PC-3 (cell line): ENCODE results near the gene VMO1. TPM values are rescaled to one million over a fixed set of nuclear protein-coding genes. Genes with fewer than 3 reads are reported as not detected.

Experiments used
- ATAC-seq: fragments of 200-7000 bp; cut with Tn5 transposase; 2 replicates; pipeline ENCODE4 v1.9.1; 2020; ENCODE audit warnings: mild to moderate bottlenecking, moderate library complexity
- BruUV-seq: library from RNA; stranded (reverse); fragments of 400-500 nt; replicated peaks from 2 replicates; lab custom pipeline; 2021; lab: Mats Ljungman, UMichigan
- CTCF ChIA-PET: fragments of 300-600 bp; sonication (Branson Sonifier 250); formaldehyde crosslinking; loops from one replicate; lab custom pipeline; 2022; ENCODE audit warnings: antibody characterized with exemption; lab: Charles Lee
- POLR2A ChIA-PET: fragments of 300-600 bp; sonication (Branson Sonifier 250); formaldehyde crosslinking; loops from one replicate; lab custom pipeline; 2022; ENCODE audit warnings: antibody characterized with exemption; ENCODE audit not compliant: unreplicated experiment; lab: Charles Lee
- DNase-seq: peaks from one replicate; pipeline ENCODE4 v3.0.0-alpha.2; 2015
- H2AFZ ChIP-seq: fragments of 300-600 bp; sonication (generic); 2 replicates; pipeline ENCODE4 v1.6.0; 2016; ENCODE audit warnings: antibody characterized with exemption, low read length
- H3F3A ChIP-seq: fragments of 300-600 bp; sonication (generic); one replicate; pipeline ENCODE4 v1.6.0; 2017; ENCODE audit warnings: antibody characterized with exemption, low read length, control low read depth, mild to moderate bottlenecking; ENCODE audit not compliant: unreplicated experiment
- H3K27ac ChIP-seq: fragments of 300-600 bp; sonication (generic); 2 replicates; pipeline ENCODE4 v1.5.1; 2016; ENCODE audit warnings: mild to moderate bottlenecking, low read length
- H3K27me3 ChIP-seq: fragments of 300-600 bp; sonication (generic); 2 replicates; pipeline ENCODE4 v1.6.1; 2016; ENCODE audit warnings: low read length, mixed read lengths
- H3K36me3 ChIP-seq: fragments of 300-600 bp; sonication (generic); 2 replicates; pipeline ENCODE4 v1.6.1; 2016; ENCODE audit warnings: low read depth, mixed run types, low read length, mixed read lengths
- H3K4me1 ChIP-seq: fragments of 300-600 bp; sonication (generic); 2 replicates; pipeline ENCODE4 v1.5.1; 2016; ENCODE audit warnings: low read length; ENCODE audit not compliant: insufficient read depth
- H3K4me2 ChIP-seq: fragments of 300-600 bp; sonication (generic); 2 replicates; pipeline ENCODE4 v1.6.0; 2016; ENCODE audit warnings: low read length
- H3K4me3 ChIP-seq: fragments of 300-600 bp; sonication (generic); 2 replicates; pipeline ENCODE4 v1.5.1; 2016; ENCODE audit warnings: mild to moderate bottlenecking, low read length, mixed read lengths
- H3K79me2 ChIP-seq: fragments of 300-600 bp; sonication (generic); 2 replicates; pipeline ENCODE4 v1.6.1; 2017; ENCODE audit warnings: low read length, mixed read lengths
- H3K9ac ChIP-seq: fragments of 300-600 bp; sonication (generic); 2 replicates; pipeline ENCODE4 v1.6.0; 2016; ENCODE audit warnings: mild to moderate bottlenecking, low read length
- H3K9me2 ChIP-seq: fragments of 300-600 bp; sonication (generic); replicated peaks from 2 replicates; pipeline ENCODE4 v1.6.1; 2016; ENCODE audit warnings: mixed run types, low read length, mixed read lengths
- H3K9me3 ChIP-seq: fragments of 300-600 bp; sonication (generic); 2 replicates; pipeline ENCODE4 v1.6.1; 2016; ENCODE audit warnings: low read length, mixed read lengths
- H4K20me1 ChIP-seq: fragments of 300-600 bp; sonication (generic); 2 replicates; pipeline ENCODE4 v1.6.1; 2016; ENCODE audit warnings: low read length, mixed read lengths
- CTCF ChIP-seq: fragments of 300-600 bp; sonication (generic); conservative IDR thresholded peaks from 2 replicates; pipeline ENCODE4 v1.5.1; 2017; ENCODE audit warnings: antibody characterized with exemption, low read depth, mild to moderate bottlenecking, low read length
- EZH2 ChIP-seq: fragments of 300-600 bp; sonication (generic); IDR thresholded peaks from one replicate; pipeline ENCODE4 v1.6.1; 2017; ENCODE audit warnings: antibody characterized with exemption, mild to moderate bottlenecking, low read length; ENCODE audit not compliant: unreplicated experiment
- EZH2phosphoT487 ChIP-seq: fragments of 300-600 bp; sonication (generic); IDR thresholded peaks from 2 replicates; pipeline ENCODE4 v1.6.1; 2018; ENCODE audit warnings: mild to moderate bottlenecking, antibody characterized with exemption, low read length, borderline replicate concordance
- intact Hi-C: fragments of 100-400 bp; cut with micrococcal nuclease; formaldehyde crosslinking; loops from 2 replicates; pipeline ENCODE4 v1.9.0; 2023
- total RNA-seq: library from RNA; depleted of rRNA; stranded (reverse); fragments of >200 nt; gene quantifications from 2 replicates; pipeline ENCODE4 v1.2.3, GENCODE V29; 2014

The VMO1 gene
- total RNA-seq, 1 experiment from 2014 or later = 1.2 TPM

- intact Hi-C loops = no loop called here
- BruUV-seq = no TSS peak
- CTCF ChIA-PET = no interaction called here
Measured at GRCh38 chr17:4766723-4767122, 19.4 kb downstream of the VMO1 start.

DNA sequence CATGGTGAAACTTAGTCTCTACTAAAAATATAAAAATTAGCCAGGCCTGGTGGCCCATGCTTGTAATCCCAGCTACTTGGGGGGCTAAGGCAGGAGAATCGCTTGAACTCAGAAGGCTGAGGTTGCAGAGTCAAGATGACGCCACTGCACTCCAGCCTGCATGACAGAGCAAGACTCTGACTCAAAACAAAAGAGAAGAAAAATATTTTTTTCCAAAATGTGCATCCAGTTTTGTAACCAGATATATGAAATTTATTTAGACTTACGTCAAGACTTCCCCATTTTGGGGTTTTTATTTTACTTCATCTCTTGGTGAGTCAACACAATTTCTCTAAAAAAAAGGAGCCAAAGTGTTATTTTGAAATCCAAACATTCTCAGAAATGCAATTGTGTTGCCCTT lies 20.0 kb downstream of the VMO1 start:
- no peak overlapping the region for H3K9ac ChIP-seq
- no peaks in the 10 kb centered on the region for H3K36me3 ChIP-seq
- CTCF ChIA-PET = no interaction called here
- no peaks in the 10 kb centered on the region for H4K20me1 ChIP-seq
- ATAC-seq (no peak), DNase-seq (no peak)
- H3K9me3 ChIP-seq = no peaks in the 10 kb centered on the region
- no peaks in the 10 kb centered on the region for H3K9me2 ChIP-seq
- no peak for TF ChIP-seq EZH2
- no peak for TF ChIP-seq CTCF
- no peak for TF ChIP-seq EZH2phosphoT487
- no peaks in the 10 kb centered on the region for H3K79me2 ChIP-seq
- H3K4me2 ChIP-seq = no peak overlapping the region
- intact Hi-C loops = no loop called here
- H3K4me3 ChIP-seq = no peak overlapping the region
- no peak overlapping the region for H3K27ac ChIP-seq
- POLR2A ChIA-PET = no interaction called here
- BruUV-seq = no TSS peak
- no peak overlapping the region for H2AFZ ChIP-seq
- H3K27me3 ChIP-seq = no peaks in the 10 kb centered on the region
- H3K4me1 ChIP-seq = peaks cover 5% of the 10 kb centered on the region
- no peaks in the 10 kb centered on the region for H3F3A ChIP-seq

More at GRCh38 chr17:4766723-4767122, 19.4 kb downstream of the VMO1 start:
- POLR2A ChIA-PET = no interaction called here
- H3K4me3 ChIP-seq = no peak overlapping the region
- ATAC-seq (no peak), DNase-seq (no peak)
- H3K4me1 ChIP-seq = peaks cover 9% of the 10 kb centered on the region
- no peaks in the 10 kb centered on the region for H3K9me3 ChIP-seq
- H3K36me3 ChIP-seq = no peaks in the 10 kb centered on the region
- no peaks in the 10 kb centered on the region for H3K9me2 ChIP-seq
- H3K27me3 ChIP-seq = no peaks in the 10 kb centered on the region
- H3K79me2 ChIP-seq = no peaks in the 10 kb centered on the region
- H2AFZ ChIP-seq = no peak overlapping the region
- no peak for TF ChIP-seq CTCF
- no peak for TF ChIP-seq EZH2
- TF ChIP-seq EZH2phosphoT487 = no peak
- H3F3A ChIP-seq = no peaks in the 10 kb centered on the region
- H3K4me2 ChIP-seq = no peak overlapping the region
- H4K20me1 ChIP-seq = no peaks in the 10 kb centered on the region
- H3K27ac ChIP-seq = no peak overlapping the region
- H3K9ac ChIP-seq = no peak overlapping the region

GRCh38 chr17:4764595-4764994 lies 21.6 kb downstream of the VMO1 start:
- ATAC-seq = no peak
- Histone ChIP-seq H3K27me3 (no peaks in the 10 kb centered on the region), H3K9me3 (no peaks in the 10 kb centered on the region), H3K4me1 (no peaks in the 10 kb centered on the region), H3K27ac (no peak overlapping the region), H3K4me3 (no peak overlapping the region), H3K9ac (no peak overlapping the region), H3F3A (no peaks in the 10 kb centered on the region), H4K20me1 (no peaks in the 10 kb centered on the region), H3K36me3 (no peaks in the 10 kb centered on the region), H3K79me2 (no peaks in the 10 kb centered on the region), H3K9me2 (no peaks in the 10 kb centered on the region), H2AFZ (no peak overlapping the region), H3K4me2 (no peak overlapping the region)
- no peak for DNase-seq
- no peak for TF ChIP-seq EZH2phosphoT487
- no peak for TF ChIP-seq CTCF
- TF ChIP-seq EZH2 = no peak
- intact Hi-C loops = no loop called here
- ChIA-PET POLR2A (no interaction called here), CTCF (no interaction called here)
- no TSS peak for BruUV-seq
